Lung (tissue), 12 donors: ENCODE measurements around the gene ABHD8. TPM values are rescaled to one million over a fixed set of nuclear protein-coding genes. Genes with fewer than 3 reads are reported as not detected.

Experiments used
- ATAC-seq: fragments of 200-7000 bp; cut with Tn5 transposase; one replicate; pipeline ENCODE4 v1.9.1; 2020; ENCODE audit warnings: moderate number of reproducible peaks; ENCODE audit not compliant: insufficient read depth, low FRiP score
- DNase-seq, 3 donors: peaks; one replicate each; pipeline ENCODE4 v3.0.0-alpha.2; 2013 to 2017
- H3K27ac ChIP-seq, 2 donors: one replicate each; pipeline ENCODE4 v1.5.1; 2013; ENCODE audit warnings: mild to moderate bottlenecking in 2 of 2, moderate library complexity in 2 of 2, control low read depth in 1 of 2, inconsistent platforms in 1 of 2, low read depth in 1 of 2, low read length in 1 of 2
- H3K27me3 ChIP-seq, 3 donors: one replicate each; pipeline ENCODE4 v1.5.1; 2013; ENCODE audit warnings: low read length in 2 of 3; ENCODE audit not compliant: control insufficient read depth in 3 of 3, insufficient read depth in 3 of 3
- H3K36me3 ChIP-seq, 4 donors: one replicate each; pipeline ENCODE4 v1.5.1; 2013; ENCODE audit warnings: low read length in 4 of 4, mild to moderate bottlenecking in 1 of 4, moderate library complexity in 1 of 4; ENCODE audit not compliant: control insufficient read depth in 4 of 4, insufficient read depth in 4 of 4
- H3K4me1 ChIP-seq, 5 donors: one replicate each; pipeline ENCODE4 v1.5.1; 2013; ENCODE audit warnings: low read length in 5 of 5, mild to moderate bottlenecking in 2 of 5, moderate library complexity in 1 of 5; ENCODE audit not compliant: control insufficient read depth in 5 of 5, insufficient read depth in 5 of 5
- H3K4me3 ChIP-seq: one replicate; pipeline ENCODE4 v1.5.1; 2013; ENCODE audit warnings: mild to moderate bottlenecking, control low read depth, moderate library complexity
- H3K9ac ChIP-seq, 2 donors: one replicate each; pipeline ENCODE4 v1.5.1; 2013; ENCODE audit warnings: low read length in 2 of 2, control low read depth in 1 of 2; ENCODE audit not compliant: insufficient read depth in 1 of 2
- H3K9me3 ChIP-seq, 4 donors: one replicate each; pipeline ENCODE4 v1.5.1; 2013; ENCODE audit warnings: low read length in 3 of 4, mild to moderate bottlenecking in 1 of 4, moderate library complexity in 1 of 4; ENCODE audit not compliant: control insufficient read depth in 4 of 4, insufficient read depth in 3 of 4
- CTCF ChIP-seq: IDR thresholded peaks from 2 replicates; pipeline ENCODE4 v1.5.1; 2012; ENCODE audit warnings: mild to moderate bottlenecking; ENCODE audit errors: control extremely low read depth, extremely low read depth
- WGBS, 2 donors: extraction: QIAGEN DNeasy Blood & Tissue Kit; methylation state at CpG; one replicate each; pipeline ENCODE4 v1.1.7; 2013; 5-methylcytosine and 5-hydroxymethylcytosine counted together
- polyA plus RNA-seq, 2 donors: library from polyadenylated mRNA; stranded (reverse); fragments of 200-250 nt; gene quantifications; one replicate each; pipeline ENCODE4 v1.2.1, GENCODE V29; 2013
- total RNA-seq, 2 donors: library from RNA; depleted of rRNA in 1 of 2; stranded (reverse); fragments of >200 nt in 1 of 2; gene quantifications; one replicate each; pipeline ENCODE4 v1.2.1, GENCODE V29; 2014 to 2021
- donor health status: control.
- donor health status: control.
- donor health status: Bipolar disorder and iron deficiency.
- donor health status: healthy.
- donor health status: DM: yes; HTN: yes; CAD: no.

The ABHD8 gene
- total and polyA plus RNA-seq, 4 donors: 12.8 to 23.0 (median 15.1) TPM

DNA sequence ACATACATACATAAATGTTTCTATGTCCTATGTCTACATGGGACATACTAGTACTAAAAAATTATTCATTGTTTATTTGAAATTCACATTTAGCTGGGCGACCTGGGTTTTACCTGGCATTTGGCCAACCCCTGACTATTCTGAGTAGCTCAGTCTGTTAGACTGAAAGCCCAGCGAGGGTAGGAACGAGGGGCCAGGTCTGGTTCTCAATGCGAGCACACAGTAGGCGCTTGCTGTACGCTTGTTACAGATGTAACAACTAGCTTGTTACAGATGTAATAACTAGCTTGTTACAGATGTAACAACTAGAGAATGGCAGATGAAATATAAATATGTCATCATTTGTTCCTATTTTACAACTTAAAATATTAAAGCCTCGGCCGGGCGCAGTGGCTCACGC, 32.4 kb upstream of the ABHD8 start:
- peaks cover 0 to 3% (median 0%) of the 10 kb centered on the region in 4 donors for H3K36me3 ChIP-seq
- ATAC-seq (no peak), DNase-seq (no peak)
- no peak for TF ChIP-seq CTCF
- no peaks in the 10 kb centered on the region for H3K9me3 ChIP-seq
- no peak overlapping the region for H3K4me3 ChIP-seq
- H3K4me1 ChIP-seq: peaks cover 0 to 21% (median 5%) of the 10 kb centered on the region in 5 donors
- 67 to 74% methylated on average over 10 of the region's 10 CpGs for WGBS, 2 donors
- peaks cover 0 to 1% (median 0%) of the 10 kb centered on the region in 3 donors for H3K27me3 ChIP-seq
- no peak overlapping the region for H3K9ac ChIP-seq
- no peak overlapping the region for H3K27ac ChIP-seq

DNA sequence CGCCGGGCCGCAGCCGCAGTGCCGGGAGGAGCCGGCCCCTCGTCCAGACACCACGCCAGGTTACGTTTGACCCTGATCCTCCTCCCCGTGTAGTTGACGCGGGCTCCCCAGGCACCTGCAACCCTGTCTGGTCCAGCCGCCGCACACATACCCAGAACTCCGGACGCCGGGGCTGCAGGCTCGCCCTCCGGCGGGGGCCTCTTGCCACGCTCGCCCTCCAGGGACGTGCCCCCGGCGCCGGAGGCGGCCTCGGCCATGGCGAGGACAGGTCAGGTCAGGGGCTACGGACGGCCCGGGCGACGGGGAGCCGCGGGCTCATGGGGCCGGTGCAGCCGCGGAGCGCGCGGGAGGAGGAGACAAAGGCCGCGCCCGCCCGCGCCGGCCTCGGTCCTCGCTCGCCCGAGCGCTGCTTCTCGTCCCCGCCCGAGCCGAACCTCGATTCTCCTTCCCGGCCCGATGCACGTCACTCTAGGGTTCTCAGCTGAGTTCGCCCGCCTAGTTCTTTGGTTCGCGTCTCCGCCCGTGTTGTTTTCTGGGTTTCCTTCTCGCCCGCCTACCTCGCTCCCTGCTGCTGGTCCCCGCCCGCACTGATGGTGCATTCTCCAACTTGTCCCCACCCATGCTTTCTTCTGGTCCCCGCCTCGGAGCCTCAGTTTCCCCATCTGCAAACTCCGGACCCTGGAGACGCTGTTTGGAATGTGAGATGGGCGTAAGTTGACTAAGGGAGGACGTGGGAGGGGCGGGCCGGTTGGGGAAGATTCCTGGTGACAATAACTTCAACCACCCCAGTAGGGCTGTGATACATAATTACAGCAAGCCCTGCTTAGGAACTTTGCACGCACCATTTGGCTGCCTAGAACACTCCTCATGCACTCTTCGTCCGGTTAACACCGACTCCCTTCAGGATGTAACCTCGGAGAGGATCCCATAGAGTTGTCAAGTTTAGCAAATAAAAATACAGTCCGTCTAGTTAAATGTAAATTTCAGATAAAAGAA, 31.5 kb upstream of the ABHD8 start, which contains the start of gene ANO8:
Gene ANO8 (minus strand): TSS at position 442 of the 996 bp plus-strand sequence. CDS start 185 bp downstream, at position 257.
- peak; percentile 97 to 99 (median 97) for DNase-seq
- ATAC-seq: peak; percentile 69
- Histone ChIP-seq H3K9me3 (no peaks in the 10 kb centered on the region), H3K36me3 (peaks cover 0 to 3% (median 1%) of the 10 kb centered on the region in 4 donors), H3K27me3 (peaks cover 0 to 6% (median 2%) of the 10 kb centered on the region in 3 donors), H3K27ac (peak within 1 kb of the TSS; percentile 62 to 75), H3K4me3 (peak within 1 kb of the TSS; percentile 67), H3K9ac (no peak within 1 kb of the TSS), H3K4me1 (peaks cover 0 to 21% (median 5%) of the 10 kb centered on the region in 5 donors)
- no peak for TF ChIP-seq CTCF
- WGBS, 2 donors: 2 to 6% methylated on average over 43 to 86 of the region's 86 CpGs

DNA sequence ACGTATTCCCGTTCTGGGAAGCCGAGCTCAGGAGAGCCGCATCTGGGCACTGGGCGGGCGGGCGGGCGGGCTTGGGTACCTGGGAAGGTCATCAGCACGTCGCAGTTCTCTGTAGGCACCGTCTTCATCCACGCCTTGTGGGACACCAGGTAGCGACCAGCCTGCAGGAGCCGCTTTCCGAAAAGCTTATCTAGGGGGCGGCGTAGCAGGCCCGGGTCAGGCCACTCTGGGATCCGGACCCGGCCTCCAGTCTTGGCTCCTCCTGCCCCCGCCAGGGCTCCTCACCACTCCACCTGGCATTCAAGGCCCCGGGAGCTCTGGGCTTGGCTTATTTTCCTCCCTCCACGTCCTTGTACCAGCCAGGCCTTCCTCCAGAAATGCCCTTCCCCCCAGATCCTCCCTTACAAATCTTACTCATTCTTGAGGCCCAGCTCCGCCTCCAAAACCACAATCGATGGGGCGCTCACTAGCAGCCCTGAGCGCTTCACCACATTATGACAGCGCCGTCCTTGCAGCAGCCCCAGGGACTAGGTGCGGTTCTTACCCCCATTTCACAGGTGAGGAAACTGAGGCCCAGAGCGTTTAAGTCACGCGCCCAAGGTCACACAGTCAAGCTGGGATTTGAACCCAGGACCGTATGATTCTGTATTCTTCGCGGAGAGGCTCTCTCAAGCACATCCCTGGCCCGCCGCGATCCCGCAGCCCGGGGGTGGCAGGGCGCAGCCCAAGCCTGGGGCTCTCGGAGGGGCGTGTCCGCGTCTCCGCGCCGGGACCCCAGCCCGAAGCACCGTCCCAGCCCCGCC, 30.6 kb upstream of the ABHD8 start:
- H3K36me3 ChIP-seq: peaks cover 0 to 3% (median 1%) of the 10 kb centered on the region in 4 donors
- DNase-seq: no peak
- ATAC-seq: no peak
- no peaks in the 10 kb centered on the region for H3K9me3 ChIP-seq
- peak overlapping the region in 1 of 2 donors; percentile 75 for H3K27ac ChIP-seq
- H3K4me3 ChIP-seq: peak overlapping the region; percentile 67
- TF ChIP-seq CTCF: no peak
- H3K27me3 ChIP-seq: peaks cover 0 to 9% (median 2%) of the 10 kb centered on the region in 3 donors
- H3K9ac ChIP-seq: no peak overlapping the region
- H3K4me1 ChIP-seq: peaks cover 0 to 23% (median 8%) of the 10 kb centered on the region in 5 donors
- 39 to 40% methylated on average over 51 to 52 of the region's 52 CpGs for WGBS, 2 donors
